Stimulated activated CD4-positive, alpha-beta T cell treated with anti-CD3 and anti-CD28 coated beads, Interleukin-4, amount 100 ng/mL, for 24 hours (primary cell): ENCODE data around the gene ZFHX3.

Experiments used
- DNase-seq: peaks from one replicate; pipeline ENCODE4 v3.0.0-alpha.2; 2020

ZFHX3 gene

GRCh38 chr16:72924927-72925630, 122.8 kb downstream of the ZFHX3 start:
- DNase-seq = no peak

- no peak for DNase-seq
Measured at GRCh38 chr16:72924537-72924926, 123.4 kb downstream of the ZFHX3 start.

GRCh38 chr16:72923757-72924156, 124.2 kb downstream of the ZFHX3 start:
- DNase-seq = no peak

GRCh38 chr16:72922714-72923113, 125.2 kb downstream of the ZFHX3 start:
- no peak for DNase-seq

- DNase-seq = no peak
Measured at GRCh38 chr16:72921620-72922019, 126.3 kb downstream of the ZFHX3 start.

- no peak for DNase-seq
Measured at GRCh38 chr16:72921106-72921505, 126.8 kb downstream of the ZFHX3 start.

GRCh38 chr16:72917051-72917450, 130.9 kb downstream of the ZFHX3 start:
- no peak for DNase-seq

GRCh38 chr16:72915331-72915730, 132.6 kb downstream of the ZFHX3 start:
- no peak for DNase-seq

GRCh38 chr16:72913551-72913950, 134.4 kb downstream of the ZFHX3 start:
- no peak for DNase-seq

- DNase-seq = no peak
Measured at GRCh38 chr16:72911971-72912370, 136.0 kb downstream of the ZFHX3 start.

- DNase-seq = no peak
Measured at GRCh38 chr16:72910875-72911274, 137.1 kb downstream of the ZFHX3 start.

- no peak for DNase-seq
Measured at GRCh38 chr16:72910381-72910780, 137.5 kb downstream of the ZFHX3 start.

GRCh38 chr16:72909196-72909595, 138.7 kb downstream of the ZFHX3 start:
- DNase-seq = no peak

- no peak for DNase-seq
Measured at GRCh38 chr16:72908362-72909167, 139.4 kb downstream of the ZFHX3 start.

GRCh38 chr16:72905581-72905980, 142.3 kb downstream of the ZFHX3 start:
- DNase-seq = no peak

GRCh38 chr16:72903176-72903575, 144.8 kb downstream of the ZFHX3 start:
- DNase-seq = no peak

GRCh38 chr16:72902206-72902605, 145.7 kb downstream of the ZFHX3 start:
- no peak for DNase-seq

- DNase-seq = no peak
Measured at GRCh38 chr16:72901000-72901627, 146.8 kb downstream of the ZFHX3 start.

GRCh38 chr16:72898216-72898825, 149.6 kb downstream of the ZFHX3 start:
- DNase-seq = no peak

- DNase-seq = no peak
Measured at GRCh38 chr16:72897707-72898106, 150.2 kb downstream of the ZFHX3 start.

GRCh38 chr16:72896485-72897118, 151.3 kb downstream of the ZFHX3 start:
- DNase-seq = no peak

GRCh38 chr16:72895951-72896350, 152.0 kb downstream of the ZFHX3 start:
- DNase-seq = no peak
